BJ (cell line): Measurements from ENCODE around the gene IPO4. TPM values are rescaled to one million over a fixed set of nuclear protein-coding genes. Genes with fewer than 3 reads are reported as not detected.

Source experiments
- CTCF ChIA-PET: fragments of 350-600 bp; formaldehyde crosslinking; extraction: SDS; loops from one replicate; lab custom pipeline; 2021; ENCODE audit warnings: antibody characterized with exemption, inconsistent platforms; lab: Yijun Ruan, JAX
- POLR2A ChIA-PET: fragments of 300-600 bp; sonication (Branson Sonifier 250); formaldehyde crosslinking; extraction: SDS; loops from one replicate; lab custom pipeline; 2021; ENCODE audit warnings: antibody characterized with exemption; lab: Charles Lee
- DNase-seq: peaks from one replicate; pipeline ENCODE4 v3.0.0-alpha.2; 2011; ENCODE audit warnings: low read depth
- H3K27me3 ChIP-seq: 2 replicates; pipeline ENCODE4 v1.6.0; 2011; ENCODE audit warnings: low read length; ENCODE audit not compliant: control insufficient read depth, insufficient read depth
- H3K36me3 ChIP-seq: 2 replicates; pipeline ENCODE4 v1.5.1; 2011; ENCODE audit warnings: low read length; ENCODE audit not compliant: control insufficient read depth, insufficient read depth
- H3K4me3 ChIP-seq: 2 replicates; pipeline ENCODE4 v1.5.1; 2011; ENCODE audit warnings: low read depth, mild to moderate bottlenecking, control low read depth, low read length
- polyA plus RNA-seq: library from polyadenylated mRNA; depleted of rRNA; stranded (reverse); fragments of >200 nt; gene quantifications from 2 replicates; pipeline ENCODE4 v1.2.3, GENCODE V29; 2011
- TF ChIP-seq, protein P1 (sequence below): IDR thresholded peaks from 2 replicates; pipeline ENCODE4 v1.5.1; 2011; ENCODE audit warnings: low read depth, mild to moderate bottlenecking, control low read depth, inconsistent platforms, low read length, moderate library complexity; ENCODE audit not compliant: insufficient read depth

Gene IPO4
- polyA plus RNA-seq, 1 experiment = 26.8 TPM

DNA sequence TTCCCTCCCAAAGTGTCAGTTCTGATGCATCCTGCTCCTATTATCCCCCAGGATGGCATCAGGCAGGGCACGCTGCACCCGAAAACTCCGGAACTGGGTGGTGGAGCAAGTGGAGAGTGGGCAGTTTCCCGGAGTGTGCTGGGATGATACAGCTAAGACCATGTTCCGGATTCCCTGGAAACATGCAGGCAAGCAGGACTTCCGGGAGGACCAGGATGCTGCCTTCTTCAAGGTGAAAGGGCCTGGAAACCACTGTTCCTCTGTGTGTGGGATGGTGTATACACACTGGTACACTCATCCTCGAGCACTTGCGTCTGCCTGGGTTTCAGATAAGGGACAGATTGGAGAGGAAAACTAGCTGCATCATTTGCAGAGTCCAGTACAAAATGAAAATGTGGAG is 26.5 kb downstream of the IPO4 start:
- TF ChIP-seq, protein P1, sequence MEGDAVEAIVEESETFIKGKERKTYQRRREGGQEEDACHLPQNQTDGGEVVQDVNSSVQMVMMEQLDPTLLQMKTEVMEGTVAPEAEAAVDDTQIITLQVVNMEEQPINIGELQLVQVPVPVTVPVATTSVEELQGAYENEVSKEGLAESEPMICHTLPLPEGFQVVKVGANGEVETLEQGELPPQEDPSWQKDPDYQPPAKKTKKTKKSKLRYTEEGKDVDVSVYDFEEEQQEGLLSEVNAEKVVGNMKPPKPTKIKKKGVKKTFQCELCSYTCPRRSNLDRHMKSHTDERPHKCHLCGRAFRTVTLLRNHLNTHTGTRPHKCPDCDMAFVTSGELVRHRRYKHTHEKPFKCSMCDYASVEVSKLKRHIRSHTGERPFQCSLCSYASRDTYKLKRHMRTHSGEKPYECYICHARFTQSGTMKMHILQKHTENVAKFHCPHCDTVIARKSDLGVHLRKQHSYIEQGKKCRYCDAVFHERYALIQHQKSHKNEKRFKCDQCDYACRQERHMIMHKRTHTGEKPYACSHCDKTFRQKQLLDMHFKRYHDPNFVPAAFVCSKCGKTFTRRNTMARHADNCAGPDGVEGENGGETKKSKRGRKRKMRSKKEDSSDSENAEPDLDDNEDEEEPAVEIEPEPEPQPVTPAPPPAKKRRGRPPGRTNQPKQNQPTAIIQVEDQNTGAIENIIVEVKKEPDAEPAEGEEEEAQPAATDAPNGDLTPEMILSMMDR = no peak
- ChIA-PET CTCF (interaction anchor here (0.8 to 4.6 kb wide), 19 partner anchors 11 to 148 kb away, joined by 3 to 39 read pairs (median 5); partner anchors contain the start of genes DCAF11, IPO4, MDP1 and NRL), POLR2A (interaction anchor here (0.6 to 1.9 kb wide), 2 partner anchors 16 to 18 kb away, joined by 3 to 5 read pairs; no protein-coding TSS in a partner anchor)
- Histone ChIP-seq H3K36me3 (peaks cover 49% of the 10 kb centered on the region), H3K4me3 (peak overlapping the region; percentile 60), H3K27me3 (no peaks in the 10 kb centered on the region)
- no peak for DNase-seq

DNA sequence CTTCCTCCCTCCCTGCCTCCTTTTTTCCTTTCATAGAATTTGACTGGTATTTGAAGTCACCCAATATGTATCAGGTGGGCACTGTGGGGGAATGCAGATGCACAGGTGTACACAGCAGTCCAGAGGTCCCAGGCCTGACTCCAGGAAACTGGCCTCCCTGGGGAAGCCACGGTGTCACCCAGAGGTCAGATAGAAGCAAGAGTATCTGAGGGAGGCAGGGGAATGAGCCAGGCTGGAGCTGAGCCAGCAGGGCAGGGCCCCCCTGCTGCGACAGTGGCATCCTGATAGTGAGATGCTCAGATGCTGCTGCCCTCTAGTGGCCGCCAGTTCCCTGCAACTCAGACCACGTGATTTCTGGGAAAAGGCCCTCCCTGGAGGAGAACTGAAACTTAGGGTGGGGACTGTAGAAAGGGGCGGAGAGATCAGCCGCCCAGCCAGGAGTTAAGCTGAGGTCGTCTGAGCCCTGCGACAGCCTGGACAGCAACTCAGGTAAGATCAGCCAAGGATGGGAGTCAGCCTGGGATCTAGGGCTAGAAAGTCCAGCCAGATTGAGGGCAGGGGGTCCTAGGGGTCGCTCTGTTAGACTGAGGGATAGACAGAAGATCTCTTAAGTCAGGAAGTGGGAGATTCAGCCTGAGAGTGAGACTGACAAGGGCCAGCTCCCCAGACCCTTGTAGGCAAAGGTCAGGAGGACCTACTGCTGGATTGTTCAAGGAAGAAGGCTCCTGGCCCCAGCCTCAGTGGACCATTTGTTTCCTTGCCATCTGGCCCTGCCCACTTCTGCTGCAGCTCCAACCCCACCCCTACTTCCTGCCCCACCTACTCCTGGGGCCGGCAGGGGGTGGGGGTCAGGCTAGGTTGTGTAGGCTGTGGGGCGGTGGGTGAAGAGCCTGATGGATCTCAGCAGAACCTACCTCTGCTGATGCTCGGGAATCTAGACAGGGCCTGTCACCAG is 27.5 kb downstream of the IPO4 start, which contains the start of gene IRF9:
TSS of gene IRF9 (plus strand) at position 416 of the 955 bp plus-strand sequence. CDS start 880 bp downstream, outside the sequence.
- peaks cover 50% of the 10 kb centered on the region for H3K36me3 ChIP-seq
- POLR2A ChIA-PET = interaction anchor here (0.6 to 1.9 kb wide), 5 partner anchors 10 to 20 kb away, joined by 3 to 8 read pairs (median 3); partner anchors contain the start of genes EMC9 and PSME2
- peak within 1 kb of the TSS; percentile 60 for H3K4me3 ChIP-seq
- CTCF ChIA-PET = interaction anchor here (0.6 to 4.6 kb wide), 34 partner anchors 10 to 281 kb away, joined by 3 to 39 read pairs (median 5); partner anchors contain the start of genes CHMP4A, DCAF11, EMC9 and IPO4
- TF ChIP-seq, protein P1 = peak; percentile 96
- DNase-seq = peak; percentile 78
- no peaks in the 10 kb centered on the region for H3K27me3 ChIP-seq

DNA sequence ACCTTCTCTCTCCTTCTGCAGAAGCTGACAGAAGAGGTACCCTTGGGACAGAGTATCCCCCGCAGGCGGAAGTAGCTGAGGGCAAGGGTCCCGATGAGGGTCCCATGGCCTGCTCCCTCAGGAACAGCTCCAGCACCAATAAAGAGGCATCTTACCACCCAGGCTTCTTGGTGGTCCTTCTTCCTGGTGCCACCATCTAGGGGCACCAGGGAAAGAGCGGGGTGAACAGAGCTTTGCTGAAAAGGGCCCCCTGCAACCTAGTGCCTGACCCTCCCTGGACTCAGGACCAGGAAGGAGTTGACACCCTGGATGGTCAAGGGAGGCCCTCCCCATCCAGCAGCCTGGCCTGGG is 28.1 kb downstream of the IPO4 start:
- H3K36me3 ChIP-seq = peaks cover 53% of the 10 kb centered on the region

DNA sequence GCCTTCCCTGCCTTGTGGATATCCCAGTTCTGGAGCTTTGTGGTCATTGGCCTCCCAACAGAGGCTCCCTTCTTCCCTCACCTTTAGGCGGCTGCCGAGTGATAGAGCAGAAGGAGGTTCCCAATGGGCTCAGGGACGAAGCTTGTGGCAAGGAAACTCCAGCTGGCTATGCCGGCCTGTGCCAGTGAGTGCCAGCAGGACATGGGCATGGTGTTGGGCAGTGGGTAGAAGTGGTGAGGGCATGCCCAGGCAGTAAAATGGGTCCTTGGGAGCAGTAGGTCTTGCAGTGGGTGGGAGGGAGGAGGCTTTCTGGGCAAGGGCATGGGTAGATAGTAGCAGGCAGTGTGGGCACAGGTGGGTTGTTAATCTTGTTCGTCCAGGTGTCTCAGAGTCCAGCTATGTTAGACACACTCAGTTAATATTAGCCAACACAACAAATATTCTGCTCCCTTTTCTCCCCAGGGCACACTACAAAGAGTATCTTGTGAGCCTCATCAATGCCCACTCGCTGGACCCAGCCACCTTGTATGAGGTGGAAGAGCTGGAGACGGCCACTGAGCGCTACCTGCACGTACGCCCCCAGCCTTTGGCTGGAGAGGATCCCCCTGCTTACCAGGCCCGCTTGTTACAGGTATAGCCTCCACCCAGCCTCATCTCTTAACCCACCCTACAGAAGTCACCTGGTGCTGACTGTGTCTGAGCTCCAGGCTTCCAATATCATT is 28.7 kb downstream of the IPO4 start:
- no peak overlapping the region for H3K4me3 ChIP-seq
- no peak for DNase-seq
- no peaks in the 10 kb centered on the region for H3K27me3 ChIP-seq
- CTCF ChIA-PET = interaction anchor here (0.8 to 4.6 kb wide), 15 partner anchors 9 to 272 kb away, joined by 3 to 39 read pairs (median 7); partner anchors contain the start of genes DCAF11, EMC9, IPO4 and NRL
- POLR2A ChIA-PET = no interaction called here
- TF ChIP-seq, protein P1 = no peak
- H3K36me3 ChIP-seq = peaks cover 55% of the 10 kb centered on the region

More for the DNA sequence above, 28.1 kb downstream of the IPO4 start:
- ChIA-PET POLR2A (interaction anchor here (1.0 to 1.9 kb wide), 4 partner anchors 9 to 20 kb away, joined by 3 to 8 read pairs (median 4); partner anchors contain the start of genes EMC9 and PSME2), CTCF (interaction anchor here (0.6 to 4.6 kb wide), 24 partner anchors 9 to 282 kb away, joined by 3 to 39 read pairs (median 7); partner anchors contain the start of genes CHMP4A, DCAF11, EMC9 and IPO4)
- no peaks in the 10 kb centered on the region for H3K27me3 ChIP-seq
- no peak for DNase-seq
- no peak overlapping the region for H3K4me3 ChIP-seq
- TF ChIP-seq, protein P1 = no peak
